ENCODE results near the gene CNIH2. TPM values are rescaled to one million over a fixed set of nuclear protein-coding genes. Genes with fewer than 3 reads are reported as not detected.

CNIH2 gene
- total and polyA plus RNA-seq, 7 experiments from 2014 or later, result 1.3 to 12.3 (median 2.9) TPM; not detected in 2

DNA sequence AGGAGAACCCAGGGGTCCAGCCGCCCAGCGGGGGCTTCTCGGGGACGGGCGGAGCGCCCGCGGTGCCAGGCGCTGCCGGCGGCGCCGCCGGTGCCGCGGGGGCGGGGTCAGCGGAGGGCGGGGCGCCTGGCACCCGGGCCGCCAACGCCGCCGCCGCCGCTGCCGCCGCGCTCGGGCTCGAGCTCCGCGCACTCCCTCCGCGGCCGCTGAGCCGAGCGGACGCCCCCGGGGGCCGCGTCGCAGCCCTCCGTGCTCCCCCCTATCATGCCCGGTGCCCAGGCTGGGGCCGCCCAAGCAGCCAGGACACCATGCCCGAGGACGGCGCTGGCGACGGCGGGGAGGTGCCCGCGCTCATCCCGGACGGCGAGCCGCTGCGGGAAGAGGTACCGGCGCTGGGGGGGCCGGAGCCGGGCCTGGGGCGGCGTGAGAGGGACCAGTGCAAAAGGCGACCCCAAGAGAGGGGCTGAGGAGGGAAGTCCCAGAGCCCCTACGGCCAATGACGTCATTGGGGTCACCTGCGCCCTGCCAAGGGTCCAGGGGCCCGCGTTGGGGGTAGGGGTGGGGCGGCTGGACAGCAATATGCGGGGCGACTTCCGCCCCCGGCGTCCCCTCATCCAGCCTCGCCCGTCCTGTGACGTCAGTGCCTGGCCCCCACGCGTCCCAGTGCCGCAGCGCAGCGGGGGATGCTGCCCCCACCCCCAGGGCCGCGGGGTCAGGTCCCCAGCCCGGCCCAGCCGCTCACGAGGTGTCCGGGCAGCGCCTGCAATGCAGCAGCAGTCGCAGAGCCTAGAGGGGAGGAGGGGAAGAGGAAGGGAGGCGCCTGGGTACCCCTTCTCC is 13.9 kb downstream of the CNIH2 start, which contains the start of gene TMEM151A:
TMEM151A (plus strand) TSS at position 189 of the 837 bp plus-strand sequence; CDS start at position 309, 120 bp downstream.
- Mint-ChIP-seq H3K27me3 (peaks cover 13 to 39% (median 13%) of the 10 kb centered on the region in 5 donors), H3K4me1 (peaks cover 14 to 41% (median 33%) of the 10 kb centered on the region in 7 donors)
- POLR2A ChIA-PET, result interaction anchor here (0.6 to 1.3 kb wide), 3 partner anchors 9 to 916 kb away, joined by 3 to 5 read pairs (median 3); partner anchors contain the start of gene RIN1

DNA sequence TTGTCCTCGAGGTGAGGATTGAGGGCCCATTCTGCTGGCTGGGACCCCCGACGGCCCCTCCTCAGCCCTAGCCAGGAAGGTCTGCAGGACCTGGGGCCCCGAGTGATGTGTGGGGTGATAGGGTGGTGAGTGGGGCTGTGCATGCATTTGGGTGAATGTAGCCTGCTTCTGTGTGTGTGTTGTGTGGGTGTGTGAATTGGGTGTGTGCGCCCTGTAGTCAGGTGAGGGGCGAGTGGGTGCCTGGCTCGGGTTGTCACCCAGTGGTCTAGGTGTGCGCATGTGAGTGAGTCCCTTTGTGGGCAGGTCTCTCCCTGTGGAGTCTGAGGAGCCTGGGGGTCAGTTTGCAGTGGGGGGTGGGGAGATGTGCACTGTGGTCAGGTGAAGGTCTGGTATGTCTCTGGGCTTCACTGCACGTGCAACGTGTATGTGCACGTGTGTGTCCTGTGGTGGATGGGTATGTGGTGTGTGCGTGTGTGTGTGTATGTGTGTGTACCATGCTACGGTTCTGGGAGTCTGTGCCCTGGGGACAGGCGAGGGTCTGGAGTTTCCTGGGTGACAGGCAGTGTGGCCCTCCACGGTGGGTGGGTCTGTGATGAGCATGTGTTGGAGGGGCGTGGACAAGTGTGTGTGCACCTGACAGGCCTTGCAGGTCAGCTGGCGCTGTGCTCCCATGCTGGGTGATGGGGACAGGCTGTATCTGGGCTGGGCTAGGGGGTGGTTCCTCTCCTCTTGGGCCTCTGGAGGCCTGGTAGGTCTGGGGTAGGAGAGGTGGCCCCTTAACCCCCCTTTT is 14.8 kb downstream of the CNIH2 start:
- Histone ChIP-seq H3K4me3 (ENCODE audit: low read length) (no peak overlapping the region), H3K4me1 (ENCODE audit: control insufficient read depth in 2 of 2, insufficient read depth in 2 of 2, low read length in 2 of 2) (peaks cover 17% of the 10 kb centered on the region in 2 donors), H3K36me3 (ENCODE audit: control insufficient read depth in 2 of 3, insufficient read depth in 3 of 3, low read length in 3 of 3) (no peaks in the 10 kb centered on the region), H3K9me3 (ENCODE audit: control insufficient read depth in 2 of 3, low read length in 3 of 3) (no peaks in the 10 kb centered on the region), H3K27me3 (ENCODE audit: control insufficient read depth in 2 of 2, insufficient read depth in 2 of 2, low read length in 2 of 2) (peaks cover 0 to 7% of the 10 kb centered on the region in 2 donors), H3K27ac (ENCODE audit: low read depth, low read length) (no peak overlapping the region)
- ChIA-PET POLR2A (no interaction called here), CTCF (no interaction called here)
- H3K27ac Mint-ChIP-seq, result peak overlapping the region in 4 of 9 donors; percentile 6 to 77 (median 19)
- H3K27me3 Mint-ChIP-seq, result peaks cover 13 to 39% (median 13%) of the 10 kb centered on the region in 5 donors
- peak overlapping the region; percentile 7 to 89 (median 54) for H3K4me3 Mint-ChIP-seq
- intact Hi-C loops (cut with micrococcal nuclease), result no loop called here
- ATAC-seq (no peak), DNase-seq (no peak)
- peaks cover 0 to 4% (median 0%) of the 10 kb centered on the region in 5 donors for H3K36me3 Mint-ChIP-seq
- peaks cover 14 to 34% (median 29%) of the 10 kb centered on the region in 7 donors for H3K4me1 Mint-ChIP-seq
- peaks cover 0 to 1% (median 0%) of the 10 kb centered on the region in 11 donors for H3K9me3 Mint-ChIP-seq

More for the DNA sequence above, 13.9 kb downstream of the CNIH2 start, which contains the start of gene TMEM151A:
- H3K9me3 ChIP-seq (ENCODE audit: control insufficient read depth in 2 of 3, low read length in 3 of 3), result no peaks in the 10 kb centered on the region
- H3K4me1 ChIP-seq (ENCODE audit: control insufficient read depth in 2 of 2, insufficient read depth in 2 of 2, low read length in 2 of 2), result peaks cover 18 to 19% of the 10 kb centered on the region in 2 donors
- peaks cover 0 to 7% of the 10 kb centered on the region in 2 donors for H3K27me3 ChIP-seq (ENCODE audit: control insufficient read depth in 2 of 2, insufficient read depth in 2 of 2, low read length in 2 of 2)
- H3K27ac Mint-ChIP-seq, result peak within 1 kb of the TSS in 7 of 9 donors; percentile 3 to 80 (median 42)
- intact Hi-C loops (cut with micrococcal nuclease), result no loop called here
- H3K4me3 ChIP-seq (ENCODE audit: low read length), result no peak within 1 kb of the TSS
- peak within 1 kb of the TSS; percentile 58 to 94 (median 89) for H3K4me3 Mint-ChIP-seq
- DNase-seq (peak in 2 of 9 donors; percentile 31 to 57), ATAC-seq (no peak)
- H3K9me3 Mint-ChIP-seq, result peaks cover 0 to 1% (median 0%) of the 10 kb centered on the region in 11 donors
- CTCF ChIA-PET, result interaction anchor here (1.0 kb wide), 1 partner anchor 677 kb away, joined by 3 read pairs; no protein-coding TSS in a partner anchor
- H3K36me3 Mint-ChIP-seq, result peaks cover 0 to 4% (median 0%) of the 10 kb centered on the region in 5 donors
- no peak within 1 kb of the TSS for H3K27ac ChIP-seq (ENCODE audit: low read depth, low read length)
- H3K36me3 ChIP-seq (ENCODE audit: control insufficient read depth in 2 of 3, insufficient read depth in 3 of 3, low read length in 3 of 3), result no peaks in the 10 kb centered on the region

DNA sequence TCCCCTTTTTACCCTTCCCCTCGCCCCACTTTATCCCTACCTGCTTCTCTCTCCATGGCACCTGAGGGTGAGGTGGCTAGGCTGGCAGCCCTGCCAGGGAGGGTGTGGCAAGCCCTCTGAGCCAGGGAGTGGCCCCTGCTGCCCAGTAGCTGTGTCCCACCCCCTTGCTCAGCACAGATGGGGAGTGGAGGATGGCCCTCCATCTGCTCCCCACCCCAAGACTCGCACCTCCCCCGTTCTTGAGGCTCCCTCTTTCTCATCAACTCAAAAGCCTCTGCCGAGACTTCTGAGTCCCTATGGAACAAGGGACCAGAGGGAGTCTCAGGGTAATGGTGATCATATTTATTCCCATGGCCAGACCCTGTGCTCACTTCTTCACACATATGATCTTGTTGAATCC is 15.4 kb downstream of the CNIH2 start:
- DNase-seq, result no peak
- Mint-ChIP-seq H3K27ac (no peak overlapping the region), H3K4me1 (peaks cover 11 to 31% (median 27%) of the 10 kb centered on the region in 7 donors), H3K4me3 (peak overlapping the region in 4 of 10 donors; percentile 16 to 89 (median 38)), H3K36me3 (peaks cover 0 to 4% (median 0%) of the 10 kb centered on the region in 5 donors), H3K27me3 (peaks cover 13 to 39% (median 13%) of the 10 kb centered on the region in 5 donors), H3K9me3 (peaks cover 0 to 1% (median 0%) of the 10 kb centered on the region in 11 donors)
- ChIA-PET CTCF (no interaction called here), POLR2A (no interaction called here)
- H3K27ac ChIP-seq (ENCODE audit: low read depth, low read length), result no peak overlapping the region
- H3K4me3 ChIP-seq (ENCODE audit: low read length), result no peak overlapping the region
- ATAC-seq, result no peak
- intact Hi-C loops (cut with micrococcal nuclease), result no loop called here
- peaks cover 11% of the 10 kb centered on the region in 2 donors for H3K4me1 ChIP-seq (ENCODE audit: control insufficient read depth in 2 of 2, insufficient read depth in 2 of 2, low read length in 2 of 2)
- peaks cover 0 to 7% of the 10 kb centered on the region in 2 donors for H3K27me3 ChIP-seq (ENCODE audit: control insufficient read depth in 2 of 2, insufficient read depth in 2 of 2, low read length in 2 of 2)
- no peaks in the 10 kb centered on the region for H3K9me3 ChIP-seq (ENCODE audit: control insufficient read depth in 2 of 3, low read length in 3 of 3)
- no peaks in the 10 kb centered on the region for H3K36me3 ChIP-seq (ENCODE audit: control insufficient read depth in 2 of 3, insufficient read depth in 3 of 3, low read length in 3 of 3)

DNA sequence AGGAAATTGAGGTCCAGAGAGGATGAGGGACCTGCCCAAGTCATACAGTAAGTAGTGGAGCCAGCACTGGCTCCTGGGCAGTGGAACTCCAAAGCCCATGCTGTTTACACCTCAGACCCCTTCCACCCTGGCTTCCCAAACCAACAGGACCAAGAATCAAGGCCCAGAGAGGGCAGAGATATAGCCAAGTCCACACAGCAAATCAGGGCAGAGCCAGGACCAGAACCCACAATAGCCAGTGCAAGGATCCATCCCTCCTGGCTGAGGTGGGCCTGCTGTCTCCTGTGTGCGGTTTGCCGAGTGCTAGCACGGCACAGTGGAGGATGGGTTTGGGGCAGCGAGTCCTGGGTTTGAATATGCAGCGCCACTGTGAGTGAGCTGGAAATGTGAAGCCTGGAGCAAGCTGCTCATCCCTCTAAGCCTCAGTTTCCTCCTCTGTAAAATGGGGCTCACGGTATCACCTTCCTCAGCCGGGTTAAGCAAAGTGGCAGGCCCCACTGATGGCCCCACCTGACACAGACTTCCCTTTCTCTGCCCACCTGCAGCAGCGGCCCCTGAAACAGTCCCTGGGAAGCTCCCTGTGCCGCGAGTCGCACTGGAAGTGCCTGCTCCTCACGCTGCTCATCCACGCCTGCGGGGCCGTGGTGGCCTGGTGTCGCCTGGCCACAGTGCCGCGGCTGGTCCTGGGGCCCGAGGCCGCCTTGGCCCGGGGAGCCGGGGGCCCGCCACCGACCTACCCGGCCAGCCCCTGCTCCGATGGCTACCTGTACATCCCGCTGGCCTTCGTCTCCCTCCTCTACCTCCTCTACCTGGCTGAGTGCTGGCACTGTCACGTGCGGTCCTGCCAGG is 16.0 kb downstream of the CNIH2 start:
- POLR2A ChIA-PET, result no interaction called here
- H3K4me1 Mint-ChIP-seq, result peaks cover 11 to 28% (median 26%) of the 10 kb centered on the region in 7 donors
- no peaks in the 10 kb centered on the region for H3K36me3 ChIP-seq (ENCODE audit: control insufficient read depth in 2 of 3, insufficient read depth in 3 of 3, low read length in 3 of 3)
- H3K27me3 ChIP-seq (ENCODE audit: control insufficient read depth in 2 of 2, insufficient read depth in 2 of 2, low read length in 2 of 2), result peaks cover 0 to 7% of the 10 kb centered on the region in 2 donors
- H3K27me3 Mint-ChIP-seq, result peaks cover 13 to 39% (median 13%) of the 10 kb centered on the region in 5 donors
- H3K4me3 ChIP-seq (ENCODE audit: low read length), result no peak overlapping the region
- peak overlapping the region in 1 of 9 donors; percentile 70 for H3K27ac Mint-ChIP-seq
- H3K27ac ChIP-seq (ENCODE audit: low read depth, low read length), result no peak overlapping the region
- no peak for DNase-seq
- no peak for ATAC-seq
- H3K36me3 Mint-ChIP-seq, result peaks cover 0 to 4% (median 0%) of the 10 kb centered on the region in 5 donors
- H3K9me3 Mint-ChIP-seq, result peaks cover 0 to 1% (median 0%) of the 10 kb centered on the region in 11 donors
- H3K4me3 Mint-ChIP-seq, result peak overlapping the region in 3 of 10 donors; percentile 16 to 89 (median 54)
- peaks cover 9% of the 10 kb centered on the region in 2 donors for H3K4me1 ChIP-seq (ENCODE audit: control insufficient read depth in 2 of 2, insufficient read depth in 2 of 2, low read length in 2 of 2)
- intact Hi-C loops (cut with micrococcal nuclease), result no loop called here
- CTCF ChIA-PET, result no interaction called here
- H3K9me3 ChIP-seq (ENCODE audit: control insufficient read depth in 2 of 3, low read length in 3 of 3), result no peaks in the 10 kb centered on the region

DNA sequence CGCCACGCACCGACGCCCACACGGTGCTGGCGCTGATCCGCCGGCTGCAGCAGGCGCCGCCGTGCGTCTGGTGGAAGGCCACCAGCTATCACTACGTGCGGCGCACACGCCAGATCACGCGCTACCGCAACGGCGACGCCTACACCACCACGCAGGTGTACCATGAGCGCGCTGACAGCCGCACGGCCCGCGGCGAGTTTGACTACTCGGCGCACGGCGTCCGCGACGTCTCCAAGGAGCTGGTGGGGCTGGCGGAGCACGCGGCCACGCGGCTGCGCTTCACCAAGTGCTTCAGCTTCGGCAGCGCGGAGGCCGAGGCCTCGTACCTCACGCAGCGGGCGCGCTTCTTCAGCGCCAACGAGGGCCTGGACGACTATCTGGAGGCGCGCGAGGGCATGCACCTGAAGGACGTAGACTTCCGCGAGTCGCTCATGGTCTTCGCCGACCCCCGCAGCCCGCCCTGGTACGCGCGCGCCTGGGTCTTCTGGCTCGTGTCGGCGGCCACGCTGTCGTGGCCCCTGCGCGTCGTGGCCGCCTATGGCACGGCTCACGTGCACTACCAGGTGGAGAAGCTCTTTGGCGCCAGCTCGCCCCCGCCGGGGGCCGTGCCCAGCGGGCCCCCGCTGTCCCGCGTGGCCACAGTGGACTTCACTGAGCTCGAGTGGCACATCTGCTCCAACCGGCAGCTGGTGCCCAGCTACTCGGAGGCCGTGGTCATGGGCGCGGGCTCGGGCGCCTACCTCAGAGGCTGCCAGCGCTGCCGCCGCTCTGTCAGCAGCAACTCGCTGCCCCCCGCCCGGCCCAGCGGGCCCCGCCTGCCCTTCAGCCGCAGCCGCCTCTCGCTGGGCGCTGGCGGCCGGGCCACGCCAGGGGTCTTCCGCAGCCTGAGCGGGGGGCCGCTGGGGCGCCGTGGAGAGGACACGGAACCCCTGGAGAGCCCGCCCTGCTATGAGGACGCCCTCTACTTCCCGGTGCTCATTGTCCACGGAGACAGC is 16.9 kb downstream of the CNIH2 start:
- intact Hi-C loops (cut with micrococcal nuclease), result no loop called here
- POLR2A ChIA-PET, result interaction anchor here (0.6 kb wide), 1 partner anchor 24 kb away, joined by 3 read pairs; no protein-coding TSS in a partner anchor
- H3K4me3 ChIP-seq (ENCODE audit: low read length), result no peak overlapping the region
- H3K27me3 ChIP-seq (ENCODE audit: control insufficient read depth in 2 of 2, insufficient read depth in 2 of 2, low read length in 2 of 2), result peaks cover 0 to 7% of the 10 kb centered on the region in 2 donors
- H3K27ac Mint-ChIP-seq, result peak overlapping the region in 1 of 9 donors; percentile 70
- H3K4me3 Mint-ChIP-seq, result no peak overlapping the region
- CTCF ChIA-PET, result no interaction called here
- no peaks in the 10 kb centered on the region for H3K9me3 ChIP-seq (ENCODE audit: control insufficient read depth in 2 of 3, low read length in 3 of 3)
- no peak for ATAC-seq
- no peak for DNase-seq
- H3K36me3 Mint-ChIP-seq, result peaks cover 0 to 4% (median 0%) of the 10 kb centered on the region in 5 donors
- H3K27me3 Mint-ChIP-seq, result peaks cover 13 to 34% (median 13%) of the 10 kb centered on the region in 5 donors
- no peak overlapping the region for H3K27ac ChIP-seq (ENCODE audit: low read depth, low read length)
- H3K9me3 Mint-ChIP-seq, result peaks cover 0 to 1% (median 0%) of the 10 kb centered on the region in 11 donors
- no peaks in the 10 kb centered on the region for H3K36me3 ChIP-seq (ENCODE audit: control insufficient read depth in 2 of 3, insufficient read depth in 3 of 3, low read length in 3 of 3)
- H3K4me1 ChIP-seq (ENCODE audit: control insufficient read depth in 2 of 2, insufficient read depth in 2 of 2, low read length in 2 of 2), result peaks cover 3 to 4% of the 10 kb centered on the region in 2 donors
- peaks cover 6 to 23% (median 17%) of the 10 kb centered on the region in 7 donors for H3K4me1 Mint-ChIP-seq

Measured in naive thymus-derived CD4-positive, alpha-beta T cell (primary cell).